ENCODE results near the gene ESX1.
"Not testable (repeated sequence)": the region's sequence is repeated elsewhere in the genome, so short reads cannot be mapped to it uniquely, and the experiment has no call there.

Gene ESX1

GRCh38 chrX:104254442-104255115, at the start of gene ESX1:
Gene ESX1, minus strand, starts transcription at chrX:104254933. Its CDS starts 84 bp downstream, at chrX:104254849.
- no peak for DNase-seq (ENCODE audit: low spot score)

DNA sequence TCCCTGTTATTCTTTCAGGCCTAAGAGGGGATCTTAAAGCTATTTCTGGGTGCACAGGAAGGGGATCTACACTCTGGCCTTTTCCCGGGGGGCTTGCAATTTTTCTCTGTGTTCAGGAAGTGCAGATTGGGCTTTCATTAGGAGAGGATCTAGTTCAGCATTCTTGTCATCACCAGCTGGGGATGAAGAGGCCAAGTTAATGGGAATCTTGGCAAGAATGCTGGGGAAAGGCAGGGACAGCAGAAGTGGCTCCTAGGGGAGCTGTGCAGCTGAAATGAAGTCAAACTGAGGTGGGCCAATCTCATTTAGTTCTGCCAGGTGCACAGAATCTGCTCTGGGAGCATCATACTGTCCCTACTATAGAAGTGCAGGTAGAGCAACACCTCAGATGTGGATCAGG, 40.9 kb upstream of the ESX1 start:
- DNase-seq (ENCODE audit: low spot score), result no peak

DNA sequence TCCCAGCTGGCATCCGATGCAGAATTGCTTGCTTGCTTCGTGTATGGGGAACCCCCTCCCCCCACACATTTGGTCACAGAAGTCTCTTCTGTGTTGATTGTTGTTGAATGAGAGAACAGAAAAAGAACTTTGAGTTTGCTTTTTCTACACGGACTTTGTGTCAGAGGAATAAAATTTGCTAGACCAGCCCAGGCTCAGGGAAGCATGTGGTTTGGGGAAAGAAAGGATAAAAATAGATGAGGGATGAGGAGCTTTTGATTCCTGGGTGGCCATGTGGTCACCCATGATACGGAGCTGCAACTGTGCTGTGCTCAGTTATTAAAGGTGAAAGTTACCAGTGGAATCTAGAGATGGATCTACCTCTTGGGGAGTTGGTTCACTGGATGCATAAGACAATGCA, 34.2 kb upstream of the ESX1 start:
- no peak for DNase-seq (ENCODE audit: low spot score)

DNA sequence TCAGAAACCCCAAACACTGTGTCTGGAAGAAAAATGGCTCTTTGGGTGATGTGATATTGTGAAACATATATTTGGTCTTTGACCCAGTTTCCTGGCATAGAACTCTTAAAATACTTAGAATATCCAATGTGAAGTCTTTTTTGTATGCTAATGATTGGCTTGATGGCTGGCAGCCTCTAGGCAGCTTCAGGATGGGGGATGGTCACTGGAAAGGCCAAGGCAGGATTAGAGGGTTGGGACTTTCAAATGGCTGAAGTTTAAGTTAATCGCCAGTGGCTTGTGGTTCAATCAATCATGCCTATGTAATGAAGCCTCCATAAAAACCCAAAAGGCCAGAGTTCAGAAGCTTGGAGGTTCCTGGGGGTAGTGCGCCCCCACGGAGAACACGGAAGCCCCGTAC, 33.5 kb upstream of the ESX1 start:
- no peak for DNase-seq (ENCODE audit: low spot score)

- DNase-seq (ENCODE audit: low spot score), result no peak
Measured at GRCh38 chrX:104285201-104285600, 30.5 kb upstream of the ESX1 start.

DNA sequence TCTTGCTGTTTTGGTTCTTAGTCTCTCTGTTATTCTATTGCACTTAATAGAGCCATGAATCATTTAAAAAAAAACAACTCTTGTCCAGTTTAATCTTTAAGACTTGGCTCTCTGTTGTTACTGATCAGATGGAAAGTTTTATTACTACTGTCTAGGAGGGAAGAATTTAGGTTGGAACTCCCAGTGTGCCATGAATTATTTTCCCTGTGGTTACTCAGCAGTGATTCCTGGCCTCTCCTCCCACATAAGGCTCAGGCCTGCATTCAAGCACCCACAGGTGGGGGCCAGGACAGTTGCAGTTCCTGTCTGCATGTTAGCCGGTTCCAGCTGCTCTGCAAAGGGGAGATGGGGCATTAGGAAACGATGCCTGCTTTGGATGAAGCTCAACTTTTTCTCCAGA, 29.8 kb upstream of the ESX1 start:
- no peak for DNase-seq (ENCODE audit: low spot score)

GRCh38 chrX:104282166-104282725, 27.5 kb upstream of the ESX1 start:
- peak; percentile 0 for DNase-seq (ENCODE audit: low spot score)

GRCh38 chrX:104281564-104281963, 26.8 kb upstream of the ESX1 start:
- DNase-seq (ENCODE audit: low spot score), result no peak

DNA sequence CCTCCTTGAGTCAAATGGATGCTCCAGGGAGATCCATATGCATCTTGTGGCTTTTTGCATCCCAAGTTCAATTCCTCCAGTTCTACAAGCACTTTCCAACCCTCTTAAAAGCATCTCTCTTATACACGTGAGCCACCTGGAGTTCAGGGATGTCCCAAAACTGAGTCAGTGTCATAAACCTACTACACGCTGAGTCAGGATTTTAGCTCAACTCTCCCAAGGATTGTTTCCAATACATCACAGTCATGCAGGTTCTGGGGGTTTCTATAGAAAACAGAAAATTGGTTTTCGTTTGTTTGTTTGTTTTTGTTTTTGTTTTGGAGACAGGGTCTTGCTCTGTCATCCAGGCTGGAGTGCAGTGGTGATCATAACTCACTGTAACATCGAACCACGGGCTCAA, 25.9 kb upstream of the ESX1 start:
- DNase-seq (ENCODE audit: low spot score), result no peak

GRCh38 chrX:104270916-104271512, 16.3 kb upstream of the ESX1 start:
- peak; percentile 67 for DNase-seq (ENCODE audit: low spot score)

- no peak for DNase-seq (ENCODE audit: low spot score)
Measured at GRCh38 chrX:104270212-104270611, 15.5 kb upstream of the ESX1 start.

GRCh38 chrX:104255465-104255864, 732 bp upstream of the ESX1 start:
- DNase-seq (ENCODE audit: low spot score), result no peak

GRCh38 chrX:104253567-104254441, 929 bp downstream of the ESX1 start:
- DNase-seq (ENCODE audit: low spot score), result no peak

DNA sequence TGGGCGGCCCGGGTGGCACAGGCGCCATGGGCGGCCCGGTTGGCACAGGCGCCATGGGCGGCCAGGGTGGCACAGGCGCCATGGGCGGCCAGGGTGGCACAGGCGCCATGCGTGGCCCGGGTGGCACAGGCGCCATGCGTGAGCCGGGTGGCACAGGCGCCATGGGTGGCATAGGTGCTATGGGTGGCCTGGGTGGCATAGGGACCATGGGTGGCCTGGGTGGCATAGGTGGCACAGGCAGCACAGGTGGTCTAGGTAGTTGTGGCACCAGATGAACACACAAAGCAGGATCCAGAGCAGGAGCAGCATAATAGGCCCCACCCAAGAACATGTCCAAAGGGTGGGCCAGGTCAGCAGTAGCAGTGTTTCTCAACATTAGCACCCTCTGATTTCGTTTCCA, 4.3 kb downstream of the ESX1 start:
- no peak for DNase-seq (ENCODE audit: low spot score)

DNA sequence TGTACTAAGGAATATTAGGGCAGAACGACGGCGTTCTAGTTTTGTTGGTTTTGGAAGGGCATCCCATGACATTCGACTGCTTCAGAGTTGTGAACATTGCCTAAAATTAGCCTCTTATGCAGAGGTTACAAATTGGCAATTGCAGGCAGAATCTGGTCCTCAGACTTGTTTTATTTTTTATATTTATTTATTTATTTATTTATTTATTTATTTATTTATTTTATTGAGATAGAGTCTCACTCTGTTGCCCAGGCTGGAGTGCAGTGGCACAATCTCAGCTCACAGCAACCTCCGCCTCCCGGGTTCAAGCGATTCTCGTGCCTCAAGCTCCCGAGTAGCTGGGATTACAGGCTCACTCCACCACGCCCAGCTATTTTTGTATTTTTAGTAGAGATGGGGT, 24.7 kb downstream of the ESX1 start:
- DNase-seq (ENCODE audit: low spot score), result not testable (repeated sequence)

GRCh38 chrX:104211187-104211586, 43.5 kb downstream of the ESX1 start:
- DNase-seq (ENCODE audit: low spot score), result no peak

- DNase-seq (ENCODE audit: low spot score), result no peak
Measured at GRCh38 chrX:104205548-104205947, 49.2 kb downstream of the ESX1 start.
